Peyer's patch (tissue), 4 donors: ENCODE data around the gene B3GALT6.

Source experiments
- POLR2A ChIP-seq, 2 donors: fragments of 450-650 bp; IDR thresholded peaks; one replicate each; pipeline ENCODE4 v1.5.1; 2017; ENCODE audit warnings: antibody characterized with exemption in 2 of 2, mild to moderate bottlenecking in 2 of 2, moderate library complexity in 2 of 2
- TF ChIP-seq, protein P1 (sequence below), 6 experiments: fragments of 450-650 bp in 4 of 6; fragments of 200-600 bp in 2 of 6; sonication (generic) in 1 of 6; IDR thresholded peaks; one replicate each; pipeline ENCODE4 v1.5.1; 2017 to 2019; ENCODE audit warnings: antibody characterized with exemption in 6 of 6, mild to moderate bottlenecking in 3 of 6, moderate library complexity in 1 of 6

DNA sequence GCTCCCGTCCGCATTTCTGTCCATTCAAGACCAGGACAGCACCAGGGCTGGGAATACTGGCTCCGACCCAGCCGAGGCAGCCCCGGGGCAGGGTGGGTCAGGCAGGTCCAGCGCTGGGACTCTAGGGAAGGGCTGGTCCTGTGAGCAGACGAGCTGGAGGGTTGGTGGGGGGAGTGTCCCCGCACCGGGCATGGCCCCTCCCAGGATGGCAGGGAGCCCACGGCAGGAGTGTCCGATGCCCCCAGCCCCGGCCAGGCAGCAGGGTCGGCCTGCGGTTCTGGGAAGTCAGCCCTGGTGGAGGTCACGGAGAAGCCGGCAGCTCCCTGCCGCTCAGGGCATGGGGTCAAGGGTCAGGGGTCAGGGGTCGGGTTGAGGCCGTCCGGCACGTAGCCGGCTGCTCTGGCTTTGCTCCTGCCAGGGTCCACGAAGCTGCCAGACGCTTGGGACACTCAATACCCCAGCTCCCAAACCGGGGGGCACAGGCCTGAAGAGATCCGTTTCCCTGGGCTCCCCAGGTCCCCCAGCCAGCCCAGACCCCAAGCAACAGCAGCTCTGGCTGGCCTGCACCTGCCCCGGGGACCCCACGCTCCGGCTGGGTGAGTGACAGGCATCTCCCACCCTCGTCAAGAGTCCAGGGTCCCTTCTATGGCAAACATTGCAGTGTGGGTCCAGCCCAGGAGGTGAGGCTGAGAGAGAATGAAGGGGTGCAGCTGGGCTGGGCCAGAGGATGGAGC lies 7.7 kb downstream of the B3GALT6 start:
- TF ChIP-seq POLR2A (IDR thresholded peaks at IDR 0.05), result no peak
- TF ChIP-seq, protein P1, sequence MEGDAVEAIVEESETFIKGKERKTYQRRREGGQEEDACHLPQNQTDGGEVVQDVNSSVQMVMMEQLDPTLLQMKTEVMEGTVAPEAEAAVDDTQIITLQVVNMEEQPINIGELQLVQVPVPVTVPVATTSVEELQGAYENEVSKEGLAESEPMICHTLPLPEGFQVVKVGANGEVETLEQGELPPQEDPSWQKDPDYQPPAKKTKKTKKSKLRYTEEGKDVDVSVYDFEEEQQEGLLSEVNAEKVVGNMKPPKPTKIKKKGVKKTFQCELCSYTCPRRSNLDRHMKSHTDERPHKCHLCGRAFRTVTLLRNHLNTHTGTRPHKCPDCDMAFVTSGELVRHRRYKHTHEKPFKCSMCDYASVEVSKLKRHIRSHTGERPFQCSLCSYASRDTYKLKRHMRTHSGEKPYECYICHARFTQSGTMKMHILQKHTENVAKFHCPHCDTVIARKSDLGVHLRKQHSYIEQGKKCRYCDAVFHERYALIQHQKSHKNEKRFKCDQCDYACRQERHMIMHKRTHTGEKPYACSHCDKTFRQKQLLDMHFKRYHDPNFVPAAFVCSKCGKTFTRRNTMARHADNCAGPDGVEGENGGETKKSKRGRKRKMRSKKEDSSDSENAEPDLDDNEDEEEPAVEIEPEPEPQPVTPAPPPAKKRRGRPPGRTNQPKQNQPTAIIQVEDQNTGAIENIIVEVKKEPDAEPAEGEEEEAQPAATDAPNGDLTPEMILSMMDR (IDR thresholded peaks at IDR 0.05), result no peak
